OCI-LY1 (cell line): ENCODE measurements around the gene OR5A2.
"Not testable (repeated sequence)": the region's sequence is repeated elsewhere in the genome, so short reads cannot be mapped to it uniquely, and the experiment has no call there.

Experiments used
- H2AFZ ChIP-seq: fragments of 200-600 bp; sonication (generic), shearing (Covaris generic); 2 replicates; pipeline ENCODE4 v1.6.0; 2014; ENCODE audit warnings: antibody characterized with exemption, mild to moderate bottlenecking, low read length
- H3F3A ChIP-seq: fragments of 200-600 bp; sonication (generic), shearing (Covaris generic); 2 replicates; pipeline ENCODE4 v1.6.0; 2014; ENCODE audit warnings: mild to moderate bottlenecking, antibody characterized with exemption, low read length, moderate library complexity; ENCODE audit not compliant: insufficient read depth
- H3K27ac ChIP-seq: fragments of 200-600 bp; sonication (generic); 2 replicates; pipeline ENCODE4 v1.5.1; 2014; ENCODE audit warnings: low read length, mixed run types, mild to moderate bottlenecking, low read depth; ENCODE audit not compliant: poor library complexity, severe bottlenecking
- H3K27me3 ChIP-seq: fragments of 200-600 bp; sonication (generic); 2 replicates; pipeline ENCODE4 v1.6.0; 2014; ENCODE audit warnings: antibody characterized with exemption, mild to moderate bottlenecking, low read length, moderate library complexity; ENCODE audit not compliant: insufficient read depth
- H3K36me3 ChIP-seq: fragments of 200-600 bp; sonication (generic); 2 replicates; pipeline ENCODE4 v1.6.1; 2014; ENCODE audit warnings: mild to moderate bottlenecking, antibody characterized with exemption, low read length, moderate library complexity, mixed read lengths; ENCODE audit not compliant: insufficient read depth
- H3K4me1 ChIP-seq: fragments of 200-600 bp; sonication (generic); 2 replicates; pipeline ENCODE4 v1.5.1; 2014; ENCODE audit warnings: mild to moderate bottlenecking, low read length, moderate library complexity; ENCODE audit not compliant: insufficient read depth, severe bottlenecking
- H3K4me2 ChIP-seq: fragments of 200-600 bp; sonication (generic), shearing (Covaris generic); 2 replicates; pipeline ENCODE4 v1.6.1; 2014; ENCODE audit warnings: low read length
- H3K4me3 ChIP-seq: fragments of 200-600 bp; sonication (generic); 2 replicates; pipeline ENCODE4 v1.5.1; 2014; ENCODE audit warnings: low read length, low read depth, mild to moderate bottlenecking, mixed read lengths; ENCODE audit not compliant: poor library complexity, severe bottlenecking
- H3K79me2 ChIP-seq: fragments of 200-600 bp; shearing (Covaris generic); 2 replicates; pipeline ENCODE4 v1.6.1; 2016; ENCODE audit warnings: mixed run types, low read length, mixed read lengths; ENCODE audit not compliant: insufficient read depth
- H3K9ac ChIP-seq: fragments of 200-600 bp; sonication (generic), shearing (Covaris generic); 2 replicates; pipeline ENCODE4 v1.6.1; 2014; ENCODE audit warnings: mild to moderate bottlenecking, low read length, mixed read lengths
- H3K9me2 ChIP-seq: fragments of 200-600 bp; sonication (generic), shearing (Covaris generic); 2 replicates; pipeline ENCODE4 v1.6.1; 2014; ENCODE audit warnings: low read depth, mild to moderate bottlenecking, low read length, mixed read lengths
- H3K9me3 ChIP-seq: fragments of 200-600 bp; shearing (Covaris generic); 2 replicates; pipeline ENCODE4 v1.6.1; 2014; ENCODE audit warnings: low read length, mixed read lengths
- H4K20me1 ChIP-seq: fragments of 200-600 bp; sonication (generic), shearing (Covaris generic); 2 replicates; pipeline ENCODE4 v1.6.0; 2016; ENCODE audit warnings: mild to moderate bottlenecking, low read length; ENCODE audit not compliant: insufficient read depth
- CTCF ChIP-seq: fragments of 200-600 bp; sonication (generic), shearing (Covaris generic); IDR thresholded peaks from 2 replicates; pipeline ENCODE4 v1.5.1; 2017; ENCODE audit warnings: mild to moderate bottlenecking, antibody characterized with exemption, low read length, moderate library complexity, mixed read lengths
- EZH2 ChIP-seq: fragments of 200-600 bp; sonication (generic), shearing (Covaris generic); IDR thresholded peaks from 2 replicates; pipeline ENCODE4 v1.8.0; 2017; ENCODE audit warnings: borderline replicate concordance, mixed run types, mild to moderate bottlenecking, antibody characterized with exemption, low read length, moderate library complexity, mixed read lengths

OR5A2 gene

GRCh38 chr11:59448484-59448883 is 22.3 kb upstream of the OR5A2 start:
- peaks cover 4% of the 10 kb centered on the region; the same call in 1 of the 2 replicates for H3K27me3 ChIP-seq

GRCh38 chr11:59445624-59446023 is 19.4 kb upstream of the OR5A2 start:
- H3K9ac ChIP-seq, H3K4me2 ChIP-seq, H3K4me3 ChIP-seq, H3K79me2 ChIP-seq, H3K27me3 ChIP-seq, H3K9me2 ChIP-seq, H3K9me3 ChIP-seq, H3F3A ChIP-seq, H3K36me3 ChIP-seq, H3K4me1 ChIP-seq, H4K20me1 ChIP-seq, H2AFZ ChIP-seq, H3K27ac ChIP-seq: not testable (repeated sequence)

More at GRCh38 chr11:59448484-59448883, 22.3 kb upstream of the OR5A2 start:
- H3K9me3 ChIP-seq, result no peaks in the 10 kb centered on the region
- H3F3A ChIP-seq, result no peaks in the 10 kb centered on the region
- H3K79me2 ChIP-seq, result no peaks in the 10 kb centered on the region
- no peaks in the 10 kb centered on the region; the same call in 1 of the 2 replicates for H3K36me3 ChIP-seq
- no peak overlapping the region for H3K27ac ChIP-seq
- no peaks in the 10 kb centered on the region for H4K20me1 ChIP-seq
- TF ChIP-seq EZH2 (no peak), CTCF (no peak)
- no peaks in the 10 kb centered on the region for H3K4me1 ChIP-seq
- H3K4me2 ChIP-seq, result no peak overlapping the region
- no peak overlapping the region for H3K9ac ChIP-seq
- H2AFZ ChIP-seq, result no peak overlapping the region
- no peak overlapping the region for H3K4me3 ChIP-seq
- no peaks in the 10 kb centered on the region for H3K9me2 ChIP-seq

GRCh38 chr11:59437770-59438169 is 11.6 kb upstream of the OR5A2 start:
- Histone ChIP-seq H4K20me1 (no peaks in the 10 kb centered on the region), H3K4me3 (no peak overlapping the region), H3K9me3 (no peaks in the 10 kb centered on the region), H3K4me1 (no peaks in the 10 kb centered on the region), H3F3A (no peaks in the 10 kb centered on the region), H3K27ac (no peak overlapping the region), H3K9ac (no peak overlapping the region), H2AFZ (no peak overlapping the region), H3K27me3 (no peaks in the 10 kb centered on the region), H3K79me2 (no peaks in the 10 kb centered on the region), H3K36me3 (no peaks in the 10 kb centered on the region), H3K4me2 (no peak overlapping the region), H3K9me2 (no peaks in the 10 kb centered on the region)
- TF ChIP-seq EZH2 (no peak), CTCF (no peak)

- no peaks in the 10 kb centered on the region for H3F3A ChIP-seq
- TF ChIP-seq EZH2 (no peak), CTCF (no peak)
- no peak within 1 kb of the TSS for H3K4me2 ChIP-seq
- H3K9me2 ChIP-seq, result no peaks in the 10 kb centered on the region
- H3K79me2 ChIP-seq, result no peaks in the 10 kb centered on the region
- H2AFZ ChIP-seq, result no peak within 1 kb of the TSS
- H3K4me1 ChIP-seq, result no peaks in the 10 kb centered on the region
- H3K27ac ChIP-seq, result no peak within 1 kb of the TSS
- H3K27me3 ChIP-seq, result no peaks in the 10 kb centered on the region
- no peaks in the 10 kb centered on the region for H4K20me1 ChIP-seq
- H3K36me3 ChIP-seq, result no peaks in the 10 kb centered on the region
- no peaks in the 10 kb centered on the region for H3K9me3 ChIP-seq
- no peak within 1 kb of the TSS for H3K4me3 ChIP-seq
- no peak within 1 kb of the TSS for H3K9ac ChIP-seq
Measured at GRCh38 chr11:59436169-59436568, 10.0 kb upstream of the OR5A2 start, which contains the start of gene OR5A1. OR5A1 (plus strand) TSS chr11:59436469; CDS start chr11:59443169, 6,700 bp downstream.
